GM12892 (cell line): ENCODE measurements around the gene DUT.

ENCODE experiments used
- POLR2A ChIP-seq: IDR thresholded peaks from 2 replicates; pipeline ENCODE4 v1.6.1; 2011; ENCODE audit warnings: low read depth, low read length, control low read depth
- TAF1 ChIP-seq: IDR thresholded peaks from 2 replicates; pipeline ENCODE4 v1.6.1; 2011; ENCODE audit warnings: low read depth, mild to moderate bottlenecking, control low read depth, low read length, borderline replicate concordance

DNA sequence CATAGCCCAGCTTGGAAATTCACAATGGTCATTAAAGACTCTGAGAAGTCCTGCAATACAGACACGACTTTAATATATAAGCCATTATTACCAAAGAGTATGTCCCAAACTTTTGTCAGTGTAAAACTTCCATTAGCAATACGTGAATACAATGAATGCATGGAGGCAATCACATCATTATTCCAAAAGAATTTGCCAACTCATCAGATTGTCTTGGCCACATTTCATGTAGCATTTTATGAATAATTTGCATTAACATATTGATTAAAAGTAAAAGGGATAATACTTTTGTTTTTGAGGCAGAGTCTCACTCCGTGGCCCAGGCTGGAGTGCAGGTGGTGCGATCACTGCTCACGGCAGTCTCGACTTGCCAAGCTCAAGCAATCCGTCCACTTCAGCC, 7.9 kb upstream of the DUT start:
- TF ChIP-seq POLR2A = no peak
- no peak for TF ChIP-seq TAF1
